HCT116 (cell line): ENCODE measurements around the gene PRCC. TPM values are rescaled to one million over a fixed set of nuclear protein-coding genes. Genes with fewer than 3 reads are reported as not detected.

Experiments
- ATAC-seq: fragments of 200-7000 bp; cut with Tn5 transposase; 2 replicates; pipeline ENCODE4 v1.9.1; 2020; ENCODE audit warnings: mild to moderate bottlenecking, moderate library complexity
- BruUV-seq: library from RNA; stranded (reverse); fragments of 400-500 nt; replicated peaks from 2 replicates; lab custom pipeline; 2021; lab: Mats Ljungman, UMichigan
- CTCF ChIA-PET: fragments of 300-600 bp; sonication (Branson Sonifier 250); formaldehyde crosslinking; loops from one replicate; lab custom pipeline; 2021; ENCODE audit warnings: antibody characterized with exemption; lab: Charles Lee
- POLR2A ChIA-PET: fragments of 300-600, 350-600 bp; sonication (Branson Sonifier 250); formaldehyde crosslinking; loops from one replicate; lab custom pipeline; 2021; ENCODE audit warnings: antibody characterized with exemption; lab: Charles Lee
- RAD21 ChIA-PET, 2 experiments: fragments of 300-600 bp; sonication (Branson Sonifier 250); formaldehyde crosslinking; loops; one replicate each; lab custom pipeline; 2023; ENCODE audit warnings: low total read pairs in 2 of 2; ENCODE audit not compliant: uncharacterized antibody in 2 of 2, unreplicated experiment in 2 of 2, low non-redundant PET in 1 of 2; lab: Charles Lee
- DNase-seq: peaks from one replicate; pipeline ENCODE4 v3.0.0-alpha.2; 2010; ENCODE audit warnings: low read depth, low spot score
- H2AFZ ChIP-seq: fragments of 200-600 bp; shearing (Covaris generic), sonication (generic); 2 replicates; pipeline ENCODE4 v1.6.1; 2017; ENCODE audit warnings: low read depth, mixed run types, mixed read lengths, antibody characterized with exemption, low read length; ENCODE audit not compliant: poor library complexity, severe bottlenecking
- H3K27ac ChIP-seq: 2 replicates; pipeline ENCODE4 v1.5.1; 2012; ENCODE audit warnings: low read depth, low read length
- H3K27me3 ChIP-seq: fragments of 200-600 bp; sonication (generic); 2 replicates; pipeline ENCODE4 v1.6.1; 2016; ENCODE audit warnings: mixed run types, low read length, mixed read lengths; ENCODE audit not compliant: insufficient read depth
- H3K36me3 ChIP-seq, 2 experiments: fragments of 200-500 bp in 1 of 2; fragments of 200-600 bp in 1 of 2; sonication (Bioruptor generic) in 1 of 2; sonication (generic) in 1 of 2; 2 replicates each; pipeline versions ENCODE4 v1.5.1 to v1.6.1; 2014 to 2016; ENCODE audit warnings: low read length in 2 of 2, inconsistent platforms in 1 of 2, mixed read lengths in 1 of 2, mixed run types in 1 of 2; ENCODE audit not compliant: insufficient read depth in 2 of 2, control insufficient read depth in 1 of 2
- H3K4me1 ChIP-seq, 2 experiments: fragments of 200-600 bp in 1 of 2; sonication (generic) in 1 of 2; 2 replicates each; pipeline versions ENCODE4 v1.5.1 to v1.6.1; 2012 to 2017; ENCODE audit warnings: low read length in 2 of 2, inconsistent platforms in 1 of 2, mild to moderate bottlenecking in 1 of 2, mixed read lengths in 1 of 2, mixed run types in 1 of 2, moderate library complexity in 1 of 2; ENCODE audit not compliant: insufficient read depth in 2 of 2, control insufficient read depth in 1 of 2
- H3K4me2 ChIP-seq: fragments of 200-600 bp; sonication (generic); 2 replicates; pipeline ENCODE4 v1.6.1; 2017; ENCODE audit warnings: mixed run types, low read length, mixed read lengths
- H3K4me3 ChIP-seq, 2 experiments: fragments of 200-600 bp in 1 of 2; sonication (generic) in 1 of 2; replicated peaks in 1 of 2; 2 replicates each; pipeline ENCODE4 v1.5.1; 2011 to 2016; ENCODE audit warnings: low read length in 2 of 2, control low read depth in 1 of 2, low read depth in 1 of 2, mild to moderate bottlenecking in 1 of 2, mixed read lengths in 1 of 2, mixed run types in 1 of 2
- H3K79me2 ChIP-seq: fragments of 200-600 bp; sonication (generic); 2 replicates; pipeline ENCODE4 v1.6.1; 2017; ENCODE audit warnings: mild to moderate bottlenecking, mixed run types, low read length, moderate library complexity, mixed read lengths; ENCODE audit not compliant: insufficient read depth
- H3K9ac ChIP-seq: fragments of 200-600 bp; sonication (generic); 2 replicates; pipeline ENCODE4 v1.6.1; 2016; ENCODE audit warnings: low read length, mixed read lengths
- H3K9me2 ChIP-seq: fragments of 200-600 bp; sonication (generic), shearing (Covaris generic); 2 replicates; pipeline ENCODE4 v1.6.1; 2017; ENCODE audit warnings: mixed run types, mild to moderate bottlenecking, moderate library complexity; ENCODE audit not compliant: insufficient read depth
- H3K9me3 ChIP-seq, 2 experiments: fragments of 200-500 bp in 1 of 2; fragments of 200-600 bp in 1 of 2; sonication (Bioruptor generic) in 1 of 2; sonication (generic) in 1 of 2; 2 replicates each; pipeline ENCODE4 v1.6.1; 2014 to 2017; ENCODE audit warnings: low read length in 2 of 2, mixed read lengths in 2 of 2, inconsistent platforms in 1 of 2, low read depth in 1 of 2, mild to moderate bottlenecking in 1 of 2, mixed run types in 1 of 2, moderate library complexity in 1 of 2; ENCODE audit not compliant: control insufficient read depth in 1 of 2, insufficient read depth in 1 of 2
- H4K20me1 ChIP-seq: fragments of 200-600 bp; sonication (generic), shearing (Covaris generic); 2 replicates; pipeline ENCODE4 v1.6.1; 2017; ENCODE audit warnings: mixed run types, mild to moderate bottlenecking, moderate library complexity; ENCODE audit not compliant: insufficient read depth
- CBX3 ChIP-seq: IDR thresholded peaks from 2 replicates; pipeline ENCODE4 v1.6.1; 2012; ENCODE audit warnings: low read depth
- EGR1 ChIP-seq: IDR thresholded peaks from 2 replicates; pipeline ENCODE4 v1.6.1; 2012; ENCODE audit warnings: low read depth
- EZH2 ChIP-seq: fragments of 200-600 bp; sonication (generic); IDR thresholded peaks from 2 replicates; pipeline ENCODE4 v1.6.1; 2017; ENCODE audit warnings: antibody characterized with exemption, mixed run types
- FOSL1 ChIP-seq: IDR thresholded peaks from 2 replicates; pipeline ENCODE4 v1.6.1; 2012; ENCODE audit warnings: low read depth
- JUND ChIP-seq: IDR thresholded peaks from 2 replicates; pipeline ENCODE4 v1.6.1; 2012
- POLR2AphosphoS5 ChIP-seq: IDR thresholded peaks from 2 replicates; pipeline ENCODE4 v1.6.1; 2011; ENCODE audit warnings: mild to moderate bottlenecking, low read depth, low read length, moderate library complexity
- SIN3A ChIP-seq: IDR thresholded peaks from 2 replicates; pipeline ENCODE4 v1.6.1; 2012; ENCODE audit warnings: low read depth
- SRF ChIP-seq: IDR thresholded peaks from 2 replicates; pipeline ENCODE4 v1.6.1; 2012; ENCODE audit warnings: low read depth
- YY1 ChIP-seq: IDR thresholded peaks from 2 replicates; pipeline ENCODE4 v1.6.1; 2011; ENCODE audit warnings: low read length, low read depth, moderate library complexity, mild to moderate bottlenecking; ENCODE audit not compliant: insufficient replicate concordance; ENCODE audit errors: extremely low read depth
- ZNF274 ChIP-seq: fragments of 200-500 bp; sonication (Bioruptor generic); IDR thresholded peaks from 2 replicates; pipeline ENCODE4 v1.6.1; 2014; ENCODE audit warnings: mild to moderate bottlenecking, low read depth, low read length, inconsistent platforms
- intact Hi-C: fragments of 100-400 bp; cut with micrococcal nuclease; formaldehyde crosslinking; loops from 2 replicates; pipeline ENCODE4 v1.10.0; 2022
- total RNA-seq: library from RNA; stranded (reverse); gene quantifications from one replicate; pipeline ENCODE4 v1.2.1, GENCODE V29; 2021; ENCODE audit not compliant: unreplicated experiment
- TF ChIP-seq, protein P1 (sequence below): IDR thresholded peaks from 2 replicates; pipeline ENCODE4 v1.6.1; 2012

The PRCC gene
- total RNA-seq, 1 experiment from 2014 or later = 78.1 TPM

GRCh38 chr1:156816561-156817328, 49.4 kb downstream of the PRCC start, which contains the start of gene SH2D2A:
TSS of gene SH2D2A (minus strand) at chr1:156816848. CDS start at chr1:156816708, 140 bp downstream.
- BruUV-seq = no TSS peak
- H3K4me3 ChIP-seq = no peak within 1 kb of the TSS
- no peaks in the 10 kb centered on the region for H4K20me1 ChIP-seq
- H3K27me3 ChIP-seq = no peaks in the 10 kb centered on the region
- H3K9me3 ChIP-seq = no peaks in the 10 kb centered on the region
- H3K27ac ChIP-seq = no peak within 1 kb of the TSS
- peaks cover 15 to 42% of the 10 kb centered on the region in 2 experiments; a peak in 3 of 4 replicates for H3K4me1 ChIP-seq
- RAD21 ChIA-PET = no interaction called here
- H3K9me2 ChIP-seq = no peaks in the 10 kb centered on the region
- no peak within 1 kb of the TSS for H2AFZ ChIP-seq
- CTCF ChIA-PET = no interaction called here
- no peaks in the 10 kb centered on the region for H3K79me2 ChIP-seq
- POLR2A ChIA-PET = no interaction called here
- intact Hi-C loops = no loop called here
- no peaks in the 10 kb centered on the region for H3K36me3 ChIP-seq
- H3K4me2 ChIP-seq = no peak within 1 kb of the TSS
- no peak within 1 kb of the TSS for H3K9ac ChIP-seq
- no peak for TF ChIP-seq FOSL1
- TF ChIP-seq YY1 = no peak
- TF ChIP-seq SIN3A = no peak
- TF ChIP-seq, protein P1, sequence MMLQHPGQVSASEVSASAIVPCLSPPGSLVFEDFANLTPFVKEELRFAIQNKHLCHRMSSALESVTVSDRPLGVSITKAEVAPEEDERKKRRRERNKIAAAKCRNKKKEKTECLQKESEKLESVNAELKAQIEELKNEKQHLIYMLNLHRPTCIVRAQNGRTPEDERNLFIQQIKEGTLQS = no peak
- no peak for TF ChIP-seq SRF
- no peak for TF ChIP-seq POLR2AphosphoS5
- DNase-seq (no peak), ATAC-seq (no peak)

DNA sequence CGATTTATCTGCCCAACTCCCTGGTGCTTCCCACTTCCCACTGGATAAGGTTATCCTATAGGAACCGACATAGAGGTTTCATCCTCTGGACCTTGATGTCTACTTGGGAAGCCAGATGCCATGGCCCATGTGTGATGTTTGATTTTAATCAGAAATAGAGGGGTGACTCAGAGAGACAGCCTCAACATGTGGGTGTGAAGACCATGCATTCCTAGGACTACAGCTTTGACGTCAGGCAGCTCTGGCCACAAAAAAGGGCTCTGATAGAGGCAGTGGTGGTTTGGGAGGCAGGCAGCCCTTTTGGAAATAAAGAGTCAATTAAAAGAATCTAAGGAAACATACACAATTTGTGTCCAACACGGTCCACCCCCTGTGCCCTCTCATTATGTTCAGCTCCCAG, 54.5 kb downstream of the PRCC start:
- TF ChIP-seq ZNF274 (no peak), JUND (no peak), EGR1 (no peak), YY1 (no peak), EZH2 (no peak), POLR2AphosphoS5 (no peak), CBX3 (no peak)
- TF ChIP-seq, protein P1 = no peak
- TF ChIP-seq, all 23 proteins: peak for 0

More for the DNA sequence above, 54.5 kb downstream of the PRCC start:
- Histone ChIP-seq H3K4me3 (no peak overlapping the region), H4K20me1 (no peaks in the 10 kb centered on the region), H3K4me1 (peaks cover 0 to 9% of the 10 kb centered on the region in 2 experiments; a peak in 1 of 4 replicates), H3K9ac (no peak overlapping the region), H3K36me3 (no peaks in the 10 kb centered on the region), H3K9me3 (no peaks in the 10 kb centered on the region), H3K27me3 (no peaks in the 10 kb centered on the region), H3K27ac (no peak overlapping the region), H3K4me2 (no peak overlapping the region), H3K9me2 (no peaks in the 10 kb centered on the region), H2AFZ (no peak overlapping the region), H3K79me2 (no peaks in the 10 kb centered on the region)
- ATAC-seq (no peak), DNase-seq (no peak)
- no TSS peak for BruUV-seq
- CTCF ChIA-PET = interaction anchor here (1.0 to 1.6 kb wide), 3 partner anchors 8 to 38 kb away, joined by 3 to 9 read pairs (median 6); no protein-coding TSS in a partner anchor
- intact Hi-C loops = no loop called here
- RAD21 ChIA-PET = no interaction called here
- POLR2A ChIA-PET = no interaction called here
